H9 (cell line): ENCODE measurements around the gene CLEC16A. TPM values are rescaled to one million over a fixed set of nuclear protein-coding genes. Genes with fewer than 3 reads are reported as not detected.

Experiments used
- DNase-seq: peaks from one replicate; pipeline ENCODE4 v3.0.0-alpha.2; 2017
- H2AFZ ChIP-seq: one replicate; pipeline ENCODE4 v1.6.1; 2013; ENCODE audit warnings: mild to moderate bottlenecking, low read length, control low read depth, moderate library complexity
- H2AK5ac ChIP-seq: 2 replicates; pipeline ENCODE4 v1.6.1; 2013; ENCODE audit warnings: low read length, control low read depth, mixed read lengths; ENCODE audit not compliant: insufficient read length
- H2BK120ac ChIP-seq: one replicate; pipeline ENCODE4 v1.6.1; 2013; ENCODE audit warnings: low read depth, mild to moderate bottlenecking, low read length, control low read depth, inconsistent platforms; ENCODE audit not compliant: poor library complexity, severe bottlenecking
- H2BK12ac ChIP-seq: 2 replicates; pipeline ENCODE4 v1.6.1; 2013; ENCODE audit warnings: low read length, control low read depth, mixed read lengths, low read depth; ENCODE audit not compliant: insufficient read length
- H2BK15ac ChIP-seq: 2 replicates; pipeline ENCODE4 v1.6.1; 2013; ENCODE audit warnings: low read depth, low read length, control low read depth
- H2BK20ac ChIP-seq: one replicate; pipeline ENCODE4 v1.6.1; 2013; ENCODE audit warnings: low read depth, mild to moderate bottlenecking, low read length, control low read depth, inconsistent platforms; ENCODE audit not compliant: poor library complexity, severe bottlenecking
- H2BK5ac ChIP-seq: 2 replicates; pipeline ENCODE4 v1.6.1; 2013; ENCODE audit warnings: low read length, control low read depth, mixed read lengths; ENCODE audit not compliant: insufficient read length
- H3K14ac ChIP-seq: 2 replicates; pipeline ENCODE4 v1.6.1; 2013; ENCODE audit warnings: low read length, control low read depth; ENCODE audit not compliant: insufficient read depth
- H3K18ac ChIP-seq: 2 replicates; pipeline ENCODE4 v1.6.1; 2013; ENCODE audit warnings: low read depth, mild to moderate bottlenecking, mixed read lengths, low read length, control low read depth; ENCODE audit not compliant: insufficient read length
- H3K23ac ChIP-seq: 2 replicates; pipeline ENCODE4 v1.6.1; 2013; ENCODE audit warnings: low read length, control low read depth, mixed read lengths, low read depth; ENCODE audit not compliant: insufficient read length
- H3K23me2 ChIP-seq: 2 replicates; pipeline ENCODE4 v1.6.1; 2013; ENCODE audit warnings: low read depth, mild to moderate bottlenecking, mixed read lengths, low read length, control low read depth; ENCODE audit not compliant: insufficient read length, poor library complexity, severe bottlenecking
- H3K27ac ChIP-seq: 2 replicates; pipeline ENCODE4 v1.5.1; 2013; ENCODE audit warnings: low read length, control low read depth, mixed read lengths, low read depth; ENCODE audit not compliant: insufficient read length
- H3K27me3 ChIP-seq: 2 replicates; pipeline ENCODE4 v1.6.1; 2013; ENCODE audit warnings: low read length, control low read depth, inconsistent platforms; ENCODE audit not compliant: insufficient read depth
- H3K4ac ChIP-seq: 2 replicates; pipeline ENCODE4 v1.6.1; 2013; ENCODE audit warnings: low read depth, mild to moderate bottlenecking, control low read depth, inconsistent platforms, low read length, moderate library complexity
- H3K4me1 ChIP-seq: 2 replicates; pipeline ENCODE4 v1.6.1; 2013; ENCODE audit warnings: low read length, control low read depth, inconsistent platforms; ENCODE audit not compliant: insufficient read depth
- H3K4me2 ChIP-seq: 2 replicates; pipeline ENCODE4 v1.6.1; 2013; ENCODE audit warnings: low read length, control low read depth, mixed read lengths; ENCODE audit not compliant: insufficient read length, insufficient read depth
- H3K56ac ChIP-seq: 2 replicates; pipeline ENCODE4 v1.6.1; 2013; ENCODE audit warnings: low read depth, mild to moderate bottlenecking, mixed read lengths, low read length, control low read depth; ENCODE audit not compliant: insufficient read length
- H3K79me1 ChIP-seq: 2 replicates; pipeline ENCODE4 v1.6.1; 2013; ENCODE audit warnings: low read depth, mild to moderate bottlenecking, moderate library complexity, low read length, control low read depth, inconsistent platforms; ENCODE audit not compliant: insufficient read depth, poor library complexity, severe bottlenecking
- H3K79me2 ChIP-seq: 2 replicates; pipeline ENCODE4 v1.6.1; 2013; ENCODE audit warnings: low read length, control low read depth, inconsistent platforms; ENCODE audit not compliant: insufficient read depth
- H3K9ac ChIP-seq: 2 replicates; pipeline ENCODE4 v1.6.1; 2013; ENCODE audit warnings: low read length, control low read depth, mixed read lengths; ENCODE audit not compliant: insufficient read length; ENCODE audit errors: extremely low read depth
- H3K9me3 ChIP-seq: one replicate; pipeline ENCODE4 v1.6.1; 2013; ENCODE audit warnings: low read depth, low read length, inconsistent platforms; ENCODE audit not compliant: control insufficient read depth
- H3T11ph ChIP-seq: one replicate; pipeline ENCODE4 v1.6.1; 2013; ENCODE audit warnings: mild to moderate bottlenecking, low read length, control low read depth, inconsistent platforms
- H4K20me1 ChIP-seq: one replicate; pipeline ENCODE4 v1.6.1; 2013; ENCODE audit not compliant: control insufficient read depth, insufficient read length, insufficient read depth
- H4K5ac ChIP-seq: 2 replicates; pipeline ENCODE4 v1.6.1; 2013; ENCODE audit warnings: low read depth, mild to moderate bottlenecking, mixed read lengths, low read length, control low read depth; ENCODE audit not compliant: insufficient read length
- H4K8ac ChIP-seq: replicated peaks from 2 replicates; pipeline ENCODE4 v1.6.1; 2013; ENCODE audit warnings: low read length, control low read depth, mixed read lengths, low read depth; ENCODE audit not compliant: insufficient read length
- H4K91ac ChIP-seq: 2 replicates; pipeline ENCODE4 v1.6.1; 2013; ENCODE audit warnings: low read depth, mild to moderate bottlenecking, moderate library complexity, mixed read lengths, low read length, control low read depth; ENCODE audit not compliant: insufficient read length
- H3K27ac Mint-ChIP-seq, 3 experiments: 2 replicates in 2 of 3; 3 replicates in 1 of 3; pipeline ENCODE4 v1.8.0; 2020 to 2021; ENCODE audit warnings: mixed read lengths in 3 of 3, mild to moderate bottlenecking in 1 of 3, moderate library complexity in 1 of 3
- H3K27me3 Mint-ChIP-seq: 2 replicates; pipeline ENCODE4 v1.8.0; 2021; ENCODE audit warnings: low read depth, mild to moderate bottlenecking, moderate library complexity, mixed read lengths
- H3K36me3 Mint-ChIP-seq, 3 experiments: 2 replicates in 2 of 3; 3 replicates in 1 of 3; pipeline ENCODE4 v1.8.0; 2020 to 2021; ENCODE audit warnings: low read depth in 3 of 3, mixed read lengths in 3 of 3; ENCODE audit not compliant: insufficient read depth in 1 of 3
- H3K4me1 Mint-ChIP-seq, 2 experiments: 2 replicates each; pipeline ENCODE4 v1.8.0; 2020; ENCODE audit warnings: mixed read lengths in 2 of 2
- H3K4me3 Mint-ChIP-seq, 2 experiments: 2 replicates in 1 of 2; 3 replicates in 1 of 2; pipeline ENCODE4 v1.8.0; 2020 to 2021; ENCODE audit warnings: mild to moderate bottlenecking in 2 of 2, mixed read lengths in 2 of 2, moderate library complexity in 1 of 2
- H3K9me3 Mint-ChIP-seq, 2 experiments: 2 replicates in 1 of 2; 3 replicates in 1 of 2; pipeline ENCODE4 v1.8.0; 2020; ENCODE audit warnings: mild to moderate bottlenecking in 2 of 2, mixed read lengths in 2 of 2, moderate library complexity in 1 of 2
- CTCF ChIP-seq: fragments of 200-600 bp; sonication (generic); conservative IDR thresholded peaks from 3 replicates; pipeline ENCODE4 v1.8.0; 2021; ENCODE audit warnings: antibody characterized with exemption, mild to moderate bottlenecking
- WGBS: extraction: QIAGEN DNeasy Blood & Tissue Kit; methylation state at CpG from one replicate; pipeline ENCODE4 v1.1.7; 2013; ENCODE audit warnings: missing lambda C conversion rate, low lambda C conversion rate, mixed read lengths; ENCODE audit not compliant: insufficient read length; ENCODE audit errors: extremely low coverage; 5-methylcytosine and 5-hydroxymethylcytosine counted together
- total RNA-seq: library from RNA; stranded (reverse); gene quantifications from 2 replicates; pipeline ENCODE4 v1.2.1, GENCODE V29; 2021

The CLEC16A gene
- total RNA-seq, 1 experiment from 2014 or later = 15.2 TPM

GRCh38 chr16:11147754-11148444 is 203.5 kb downstream of the CLEC16A start:
- no peak overlapping the region for H3K4me3 Mint-ChIP-seq
- Histone ChIP-seq H4K5ac (no peak overlapping the region), H2BK20ac (no peak overlapping the region), H2BK120ac (no peak overlapping the region), H3K18ac (no peak overlapping the region), H3K9me3 (no peaks in the 10 kb centered on the region), H3K4me2 (no peak overlapping the region), H2BK5ac (no peak overlapping the region), H3K27ac (no peak overlapping the region), H3K27me3 (no peaks in the 10 kb centered on the region), H3K4me1 (no peaks in the 10 kb centered on the region), H4K20me1 (no peaks in the 10 kb centered on the region), H3K4ac (no peak overlapping the region), H3K23ac (no peak overlapping the region), H2BK12ac (no peak overlapping the region), H4K91ac (no peak overlapping the region), H4K8ac (no peak overlapping the region), H2BK15ac (no peak overlapping the region), H3K56ac (no peak overlapping the region), H3K14ac (no peak overlapping the region), H3T11ph (no peak overlapping the region), H3K23me2 (no peaks in the 10 kb centered on the region), H3K79me1 (no peaks in the 10 kb centered on the region), H3K9ac (no peak overlapping the region), H3K79me2 (no peaks in the 10 kb centered on the region), H2AFZ (no peak overlapping the region), H2AK5ac (no peak overlapping the region)
- H3K27ac Mint-ChIP-seq = no peak overlapping the region
- peaks cover 0 to 3% (median 0%) of the 10 kb centered on the region in 3 experiments; a peak in 2 of 7 replicates for H3K36me3 Mint-ChIP-seq
- H3K27me3 Mint-ChIP-seq = peaks cover 4% of the 10 kb centered on the region; the same call in 1 of the 2 replicates
- no peaks in the 10 kb centered on the region; a peak in 1 of 4 replicates for H3K4me1 Mint-ChIP-seq
- no peak for TF ChIP-seq CTCF
- no peaks in the 10 kb centered on the region for H3K9me3 Mint-ChIP-seq
- WGBS = no CpG with 5 or more reads among the region's 8 CpGs
- no peak for DNase-seq
